IMR-90 (cell line): ENCODE data around the gene NUP93. TPM values are rescaled to one million over a fixed set of nuclear protein-coding genes. Genes with fewer than 3 reads are reported as not detected.

Experiments
- ATAC-seq: fragments of 200-7000 bp; cut with Tn5 transposase; 2 replicates; pipeline ENCODE4 v1.9.1; 2020; ENCODE audit warnings: low read depth, mild to moderate bottlenecking, moderate library complexity
- BruUV-seq: library from RNA; stranded (reverse); fragments of 400-500 nt; replicated peaks from 2 replicates; lab custom pipeline; 2021; lab: Mats Ljungman, UMichigan
- CTCF ChIA-PET: fragments of 300-600 bp; formaldehyde crosslinking; extraction: SDS; loops from one replicate; lab custom pipeline; 2021; ENCODE audit warnings: antibody characterized with exemption; lab: Yijun Ruan, JAX
- POLR2A ChIA-PET: fragments of 300-600 bp; sonication (Branson Sonifier 250); formaldehyde crosslinking; loops from one replicate; lab custom pipeline; 2022; ENCODE audit warnings: antibody characterized with exemption; ENCODE audit not compliant: unreplicated experiment; lab: Charles Lee
- DNase-seq: peaks from one replicate; pipeline ENCODE4 v3.0.0; 2013
- H2AFZ ChIP-seq: replicated peaks from 2 replicates; pipeline ENCODE3; 2013; ENCODE audit warnings: low read length, mild to moderate bottlenecking; ENCODE audit not compliant: poor library complexity
- H2AK5ac ChIP-seq: 2 replicates; pipeline ENCODE4 v1.6.1; 2013; ENCODE audit warnings: low read depth, low read length, inconsistent platforms
- H2AK9ac ChIP-seq: replicated peaks from 2 replicates; pipeline ENCODE3; 2013; ENCODE audit warnings: mild to moderate bottlenecking, low read depth, low read length, moderate library complexity; ENCODE audit not compliant: poor library complexity
- H2BK120ac ChIP-seq: 2 replicates; pipeline ENCODE4 v1.6.1; 2013; ENCODE audit warnings: low read depth, low read length, inconsistent platforms
- H2BK15ac ChIP-seq: 3 replicates; pipeline ENCODE4 v1.6.1; 2013; ENCODE audit warnings: low read depth, low read length, inconsistent platforms
- H2BK20ac ChIP-seq: 2 replicates; pipeline ENCODE4 v1.6.1; 2013; ENCODE audit warnings: low read depth, mild to moderate bottlenecking, inconsistent platforms, low read length, moderate library complexity
- H2BK5ac ChIP-seq: 2 replicates; pipeline ENCODE4 v1.6.1; 2013; ENCODE audit warnings: mild to moderate bottlenecking, low read depth, low read length, inconsistent platforms; ENCODE audit not compliant: poor library complexity, severe bottlenecking
- H3K14ac ChIP-seq: replicated peaks from 2 replicates; pipeline ENCODE4 v1.6.1; 2013; ENCODE audit warnings: low read depth, low read length, inconsistent platforms
- H3K18ac ChIP-seq: 2 replicates; pipeline ENCODE4 v1.6.1; 2013; ENCODE audit warnings: low read depth, low read length, control low read depth
- H3K23ac ChIP-seq: 2 replicates; pipeline ENCODE4 v1.6.1; 2013; ENCODE audit warnings: low read depth, low read length, inconsistent platforms
- H3K27ac ChIP-seq: 2 replicates; pipeline ENCODE4 v1.5.1; 2013; ENCODE audit warnings: mild to moderate bottlenecking, control low read depth, low read length; ENCODE audit not compliant: insufficient read depth
- H3K27me3 ChIP-seq: 2 replicates; pipeline ENCODE4 v1.6.1; 2013; ENCODE audit warnings: low read length; ENCODE audit not compliant: control insufficient read depth, insufficient read depth
- H3K36me3 ChIP-seq: 2 replicates; pipeline ENCODE4 v1.6.1; 2013; ENCODE audit warnings: low read length, mixed read lengths; ENCODE audit not compliant: control insufficient read depth, insufficient read depth
- H3K4ac ChIP-seq: 2 replicates; pipeline ENCODE4 v1.6.1; 2013; ENCODE audit warnings: low read depth, low read length, inconsistent platforms
- H3K4me1 ChIP-seq: 2 replicates; pipeline ENCODE4 v1.6.1; 2013; ENCODE audit warnings: low read length, mixed read lengths; ENCODE audit not compliant: control insufficient read depth, insufficient read depth
- H3K4me2 ChIP-seq: 2 replicates; pipeline ENCODE4 v1.6.1; 2013; ENCODE audit warnings: low read depth, mild to moderate bottlenecking, control low read depth, low read length, moderate library complexity
- H3K4me3 ChIP-seq: 2 replicates; pipeline ENCODE4 v1.5.1; 2013; ENCODE audit warnings: low read depth, mild to moderate bottlenecking, control low read depth, low read length, moderate library complexity; ENCODE audit not compliant: insufficient read depth
- H3K56ac ChIP-seq: 2 replicates; pipeline ENCODE4 v1.6.1; 2013; ENCODE audit warnings: low read length, inconsistent platforms; ENCODE audit not compliant: insufficient read depth; ENCODE audit errors: extremely low read depth
- H3K79me1 ChIP-seq, 2 experiments: 2 replicates each; pipeline ENCODE4 v1.6.1; 2013; ENCODE audit warnings: low read length in 2 of 2, inconsistent platforms in 1 of 2, low read depth in 1 of 2
- H3K9ac ChIP-seq: 2 replicates; pipeline ENCODE4 v1.6.1; 2013; ENCODE audit warnings: low read depth, low read length, control low read depth
- H3K9me1 ChIP-seq: 2 replicates; pipeline ENCODE4 v1.6.1; 2013; ENCODE audit warnings: low read length, inconsistent platforms; ENCODE audit not compliant: insufficient read depth
- H3K9me3 ChIP-seq: 2 replicates; pipeline ENCODE4 v1.6.1; 2013; ENCODE audit warnings: low read length; ENCODE audit not compliant: control insufficient read depth, insufficient read depth
- H4K20me1 ChIP-seq: 2 replicates; pipeline ENCODE4 v1.6.1; 2013; ENCODE audit warnings: low read length, inconsistent platforms; ENCODE audit not compliant: insufficient read depth
- H4K5ac ChIP-seq: 2 replicates; pipeline ENCODE4 v1.6.1; 2013; ENCODE audit warnings: mild to moderate bottlenecking, low read depth, low read length, control low read depth
- H4K8ac ChIP-seq, 2 experiments: 2 replicates each; pipeline ENCODE4 v1.6.1; 2013; ENCODE audit warnings: low read depth in 2 of 2, low read length in 2 of 2, control low read depth in 1 of 2, inconsistent platforms in 1 of 2
- H4K91ac ChIP-seq: 2 replicates; pipeline ENCODE4 v1.6.1; 2013; ENCODE audit warnings: low read depth, low read length, inconsistent platforms; ENCODE audit not compliant: insufficient read depth
- CEBPB ChIP-seq: IDR thresholded peaks from 2 replicates; pipeline ENCODE4 v1.6.1; 2012; ENCODE audit warnings: low read depth, low read length, improper control_type of control experiment
- FOS ChIP-seq: fragments of 150-350 bp; IDR thresholded peaks from 2 replicates; pipeline ENCODE4 v1.6.1; 2016; ENCODE audit warnings: low read depth, low read length
- MAFK ChIP-seq: IDR thresholded peaks from 2 replicates; pipeline ENCODE4 v1.6.1; 2012; ENCODE audit warnings: low read depth, low read length, improper control_type of control experiment
- WGBS, 2 experiments: methylation state at CpG; one replicate each; pipeline versions ENCODE4 v1.1.5 to v1.1.7; 2013; ENCODE audit warnings: missing lambda C conversion rate in 2 of 2; ENCODE audit not compliant: insufficient read length in 1 of 2; ENCODE audit errors: extremely low coverage in 2 of 2; 5-methylcytosine and 5-hydroxymethylcytosine counted together
- dilution Hi-C: fragments of 300-500 bp; cut with HindIII; formaldehyde crosslinking; loops from one replicate; pipeline ENCODE4 v1.14.3; 2018; ENCODE audit warnings: low sequenced_read_pairs; ENCODE audit not compliant: unreplicated experiment
- in situ Hi-C: fragments of 300-500 bp; cut with MboI; formaldehyde crosslinking; loops from 3 replicates; pipeline ENCODE4 v1.14.3; 2019; ENCODE audit warnings: low sequenced_read_pairs, inconsistent platforms, mixed read lengths
- intact Hi-C: fragments of 100-400 bp; cut with micrococcal nuclease; formaldehyde crosslinking; loops from 2 replicates; pipeline ENCODE4 v1.10.0; 2022
- polyA plus RNA-seq, 3 experiments: library from polyadenylated mRNA; depleted of rRNA; stranded (reverse); fragments of >200 nt; gene quantifications; 2 replicates each; pipeline ENCODE4 v1.2.3, GENCODE V29; 2012; ENCODE audit warnings: low replicate concordance in 1 of 3
- total RNA-seq: library from RNA; depleted of rRNA; stranded (reverse); fragments of >200 nt; gene quantifications from 2 replicates; pipeline ENCODE4 v1.2.3, GENCODE V29; 2012

The NUP93 gene
- total and polyA plus RNA-seq, 2 of the 4 experiments (the other 2 are of a cell fraction), result 54.6 to 72.6 TPM

DNA sequence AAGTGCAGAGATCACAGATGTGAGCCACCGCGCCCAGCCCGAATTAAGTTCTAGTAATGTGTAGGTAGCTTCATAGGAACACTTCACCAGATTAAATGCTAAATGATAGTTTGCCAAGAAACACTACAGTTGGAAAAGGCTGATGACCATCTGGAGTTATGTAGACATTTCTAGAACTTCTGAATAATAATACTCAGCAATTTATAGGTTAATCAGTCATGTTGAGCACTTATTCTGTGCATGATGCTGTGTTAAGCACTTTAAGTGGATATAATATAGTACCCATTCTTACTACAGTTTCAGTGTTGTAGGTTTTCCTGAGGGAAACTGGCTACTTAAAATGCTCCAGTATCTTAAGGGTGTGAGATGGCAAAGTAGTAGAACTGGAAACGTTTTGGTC lies 45.2 kb downstream of the NUP93 start:
- no peak overlapping the region for H4K91ac ChIP-seq
- dilution Hi-C loops (no loop called here), intact Hi-C loops (no loop called here), in situ Hi-C loops (no loop called here)
- no peaks in the 10 kb centered on the region for H3K27me3 ChIP-seq
- POLR2A ChIA-PET, result no interaction called here
- H3K27ac ChIP-seq, result no peak overlapping the region
- no peak overlapping the region for H2AFZ ChIP-seq
- TF ChIP-seq CEBPB, result no peak
- no peak for TF ChIP-seq FOS
- TF ChIP-seq MAFK, result 0 out of 2 replicates have a peak, but pooled peaks have one; percentile 16
- DNase-seq (no peak), ATAC-seq (no peak)
- H3K9me3 ChIP-seq, result no peaks in the 10 kb centered on the region
- no CpG with 5 or more reads among the region's 4 CpGs for WGBS, 2 experiments
- no peak overlapping the region for H2BK5ac ChIP-seq
- H4K8ac ChIP-seq, result no peak overlapping the region
- H2AK5ac ChIP-seq, result no peak overlapping the region
- H3K4me3 ChIP-seq, result no peak overlapping the region
- no peaks in the 10 kb centered on the region for H3K36me3 ChIP-seq
- H3K9me1 ChIP-seq, result peaks cover 5% of the 10 kb centered on the region; the same call in 1 of the 2 replicates
- H3K14ac ChIP-seq, result no peak overlapping the region
- no peak overlapping the region for H3K56ac ChIP-seq
- no peak overlapping the region for H3K9ac ChIP-seq
- H3K4me2 ChIP-seq, result no peak overlapping the region
- BruUV-seq, result no TSS peak
- no peak overlapping the region for H2BK15ac ChIP-seq
- H2BK20ac ChIP-seq, result no peak overlapping the region
- H3K4me1 ChIP-seq, result peaks cover 12% of the 10 kb centered on the region
- H2AK9ac ChIP-seq, result no peak overlapping the region
- H3K79me1 ChIP-seq, result peaks cover 42 to 61% of the 10 kb centered on the region in 2 experiments
- H2BK120ac ChIP-seq, result no peak overlapping the region
- H4K5ac ChIP-seq, result no peak overlapping the region
- H3K23ac ChIP-seq, result no peak overlapping the region
- CTCF ChIA-PET, result no interaction called here
- no peak overlapping the region for H3K4ac ChIP-seq
- no peak overlapping the region for H3K18ac ChIP-seq
- H4K20me1 ChIP-seq, result no peaks in the 10 kb centered on the region
